Measurements from ENCODE around the gene MYL5. TPM values are rescaled to one million over a fixed set of nuclear protein-coding genes. Genes with fewer than 3 reads are reported as not detected.

MYL5 gene
- total and polyA plus RNA-seq, 2 of the 13 experiments (the other 11 are each of a cell fraction or from before 2014, with no cell fraction given): 6.5 to 16.0 TPM

DNA sequence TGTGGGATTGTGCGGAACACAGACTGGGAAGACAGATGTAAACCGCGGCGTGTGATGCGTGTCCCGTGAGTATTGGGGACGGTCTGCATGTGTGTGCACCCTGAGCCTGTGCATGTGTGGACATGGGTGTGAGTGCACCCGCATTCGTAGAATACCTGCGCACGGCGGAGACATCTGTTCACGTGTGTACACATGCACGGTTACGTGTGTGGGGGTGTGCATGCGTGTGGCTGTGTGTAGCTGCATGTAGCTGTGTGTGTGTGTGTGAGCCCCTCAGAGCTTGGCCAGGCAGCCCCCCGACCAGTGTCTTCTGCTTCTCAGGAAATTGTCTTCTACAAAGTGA, 19.9 kb upstream of the MYL5 start:
- ATAC-seq: no peak
- no peak overlapping the region for H3K4me2 ChIP-seq (ENCODE audit: low read depth, low read length)
- ChIA-PET POLR2A (no interaction called here), CTCF (ENCODE audit: low intra/inter-chr PET ratio, low total read pairs) (no interaction called here)
- no peaks in the 10 kb centered on the region for H4K20me1 ChIP-seq (ENCODE audit: insufficient read depth, low read length)
- no peak for DNase-seq (ENCODE audit: low spot score)
- in situ Hi-C loops (cut with HindIII; ENCODE audit: extremely low pct_ligation_motif_present, low pct_unique_long_range_greater_than_20kb): no loop called here
- BruUV-seq (replicated peaks): no TSS peak
- FAIRE-seq: no peak
- H3K4me1 ChIP-seq (ENCODE audit: insufficient read depth, low read length): peaks cover 64% of the 10 kb centered on the region
- intact Hi-C loops (cut with micrococcal nuclease; ENCODE audit: unreplicated experiment): no loop called here
- H3K9me3 ChIP-seq (ENCODE audit: low read length): no peaks in the 10 kb centered on the region
- no peak overlapping the region for H3K27ac ChIP-seq (ENCODE audit: extremely low read length, insufficient read depth, low read length)
- WGBS (ENCODE audit: low lambda C conversion rate): 87% methylated on average over 11 of the region's 17 CpGs
- H3K79me2 ChIP-seq (ENCODE audit: insufficient read depth, low read length): no peaks in the 10 kb centered on the region
- no peak overlapping the region for H3K4me3 ChIP-seq (replicated peaks in 1 of 3; ENCODE audit: insufficient read depth in 1 of 3, low read depth in 2 of 3, low read length in 3 of 3)
- no peaks in the 10 kb centered on the region for H3K36me3 ChIP-seq (replicated peaks in 1 of 2; ENCODE audit: control insufficient read depth in 1 of 2, insufficient read depth in 2 of 2, low read length in 2 of 2)
- no peak for TF ChIP-seq SYNCRIP (IDR thresholded peaks at IDR 0.05; ENCODE audit: insufficient read depth, low read depth, low read length)
- no peak for TF ChIP-seq XBP1 (CRISPR knock-in tag; IDR thresholded peaks at IDR 0.05)
- TF ChIP-seq, protein P1, sequence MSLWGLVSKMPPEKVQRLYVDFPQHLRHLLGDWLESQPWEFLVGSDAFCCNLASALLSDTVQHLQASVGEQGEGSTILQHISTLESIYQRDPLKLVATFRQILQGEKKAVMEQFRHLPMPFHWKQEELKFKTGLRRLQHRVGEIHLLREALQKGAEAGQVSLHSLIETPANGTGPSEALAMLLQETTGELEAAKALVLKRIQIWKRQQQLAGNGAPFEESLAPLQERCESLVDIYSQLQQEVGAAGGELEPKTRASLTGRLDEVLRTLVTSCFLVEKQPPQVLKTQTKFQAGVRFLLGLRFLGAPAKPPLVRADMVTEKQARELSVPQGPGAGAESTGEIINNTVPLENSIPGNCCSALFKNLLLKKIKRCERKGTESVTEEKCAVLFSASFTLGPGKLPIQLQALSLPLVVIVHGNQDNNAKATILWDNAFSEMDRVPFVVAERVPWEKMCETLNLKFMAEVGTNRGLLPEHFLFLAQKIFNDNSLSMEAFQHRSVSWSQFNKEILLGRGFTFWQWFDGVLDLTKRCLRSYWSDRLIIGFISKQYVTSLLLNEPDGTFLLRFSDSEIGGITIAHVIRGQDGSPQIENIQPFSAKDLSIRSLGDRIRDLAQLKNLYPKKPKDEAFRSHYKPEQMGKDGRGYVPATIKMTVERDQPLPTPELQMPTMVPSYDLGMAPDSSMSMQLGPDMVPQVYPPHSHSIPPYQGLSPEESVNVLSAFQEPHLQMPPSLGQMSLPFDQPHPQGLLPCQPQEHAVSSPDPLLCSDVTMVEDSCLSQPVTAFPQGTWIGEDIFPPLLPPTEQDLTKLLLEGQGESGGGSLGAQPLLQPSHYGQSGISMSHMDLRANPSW (CRISPR knock-in tag; IDR thresholded peaks at IDR 0.05; ENCODE audit: borderline replicate concordance): no peak
- TF ChIP-seq, protein P2, sequence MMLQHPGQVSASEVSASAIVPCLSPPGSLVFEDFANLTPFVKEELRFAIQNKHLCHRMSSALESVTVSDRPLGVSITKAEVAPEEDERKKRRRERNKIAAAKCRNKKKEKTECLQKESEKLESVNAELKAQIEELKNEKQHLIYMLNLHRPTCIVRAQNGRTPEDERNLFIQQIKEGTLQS (CRISPR knock-in tag; IDR thresholded peaks at IDR 0.05): no peak
- TF ChIP-seq, protein P3, sequence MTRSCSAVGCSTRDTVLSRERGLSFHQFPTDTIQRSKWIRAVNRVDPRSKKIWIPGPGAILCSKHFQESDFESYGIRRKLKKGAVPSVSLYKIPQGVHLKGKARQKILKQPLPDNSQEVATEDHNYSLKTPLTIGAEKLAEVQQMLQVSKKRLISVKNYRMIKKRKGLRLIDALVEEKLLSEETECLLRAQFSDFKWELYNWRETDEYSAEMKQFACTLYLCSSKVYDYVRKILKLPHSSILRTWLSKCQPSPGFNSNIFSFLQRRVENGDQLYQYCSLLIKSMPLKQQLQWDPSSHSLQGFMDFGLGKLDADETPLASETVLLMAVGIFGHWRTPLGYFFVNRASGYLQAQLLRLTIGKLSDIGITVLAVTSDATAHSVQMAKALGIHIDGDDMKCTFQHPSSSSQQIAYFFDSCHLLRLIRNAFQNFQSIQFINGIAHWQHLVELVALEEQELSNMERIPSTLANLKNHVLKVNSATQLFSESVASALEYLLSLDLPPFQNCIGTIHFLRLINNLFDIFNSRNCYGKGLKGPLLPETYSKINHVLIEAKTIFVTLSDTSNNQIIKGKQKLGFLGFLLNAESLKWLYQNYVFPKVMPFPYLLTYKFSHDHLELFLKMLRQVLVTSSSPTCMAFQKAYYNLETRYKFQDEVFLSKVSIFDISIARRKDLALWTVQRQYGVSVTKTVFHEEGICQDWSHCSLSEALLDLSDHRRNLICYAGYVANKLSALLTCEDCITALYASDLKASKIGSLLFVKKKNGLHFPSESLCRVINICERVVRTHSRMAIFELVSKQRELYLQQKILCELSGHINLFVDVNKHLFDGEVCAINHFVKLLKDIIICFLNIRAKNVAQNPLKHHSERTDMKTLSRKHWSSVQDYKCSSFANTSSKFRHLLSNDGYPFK (CRISPR knock-in tag; IDR thresholded peaks at IDR 0.05; ENCODE audit: borderline replicate concordance): no peak
- no peak for TF ChIP-seq CCAR2 (optimal IDR thresholded peaks at IDR 0.05; ENCODE audit: low read depth, low read length)
- no peak for TF ChIP-seq GATAD2A (CRISPR knock-in tag; IDR thresholded peaks at IDR 0.05)
- TF ChIP-seq, protein P4, sequence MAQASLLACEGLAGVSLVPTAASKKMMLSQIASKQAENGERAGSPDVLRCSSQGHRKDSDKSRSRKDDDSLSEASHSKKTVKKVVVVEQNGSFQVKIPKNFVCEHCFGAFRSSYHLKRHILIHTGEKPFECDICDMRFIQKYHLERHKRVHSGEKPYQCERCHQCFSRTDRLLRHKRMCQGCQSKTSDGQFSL (CRISPR knock-in tag; IDR thresholded peaks at IDR 0.05): no peak
- no peak for TF ChIP-seq ZNF501 (CRISPR knock-in tag; IDR thresholded peaks at IDR 0.05)
- TF ChIP-seq ZNF496 (CRISPR knock-in tag; IDR thresholded peaks at IDR 0.05; ENCODE audit: insufficient replicate concordance): no peak
- no peak for TF ChIP-seq PAWR (CRISPR knock-in tag; IDR thresholded peaks at IDR 0.05; ENCODE audit: borderline replicate concordance)
- no peak for TF ChIP-seq NR3C1 (CRISPR knock-in tag; IDR thresholded peaks at IDR 0.05)
- no peak for TF ChIP-seq ZNF383 (CRISPR knock-in tag; IDR thresholded peaks at IDR 0.05; ENCODE audit: borderline replicate concordance)
- no peak for TF ChIP-seq HDAC6 (IDR thresholded peaks at IDR 0.05; ENCODE audit: low read depth, low read length)
- TF ChIP-seq AGO2 (optimal IDR thresholded peaks at IDR 0.05; ENCODE audit: low read depth, low read length): no peak
- no peak for TF ChIP-seq TCF7 (IDR thresholded peaks at IDR 0.05; ENCODE audit: low read depth)
- TF ChIP-seq RARG (CRISPR knock-in tag; IDR thresholded peaks at IDR 0.05; ENCODE audit: low read depth): no peak
- no peak for TF ChIP-seq REL (CRISPR knock-in tag; conservative IDR thresholded peaks at IDR 0.05)
- no peak for TF ChIP-seq ZMYM3 (CRISPR knock-in tag; IDR thresholded peaks at IDR 0.05)
- TF ChIP-seq ZNF337 (CRISPR knock-in tag; IDR thresholded peaks at IDR 0.05; ENCODE audit: borderline replicate concordance, low read depth): no peak
- no peak overlapping the region for H3K9ac ChIP-seq (ENCODE audit: insufficient read depth, low read depth, low read length)
- H3K27me3 ChIP-seq (ENCODE audit: control insufficient read depth in 1 of 2, insufficient read depth in 2 of 2, low read length in 2 of 2): peaks cover 14 to 55% of the 10 kb centered on the region in 2 experiments
- H2AFZ ChIP-seq (ENCODE audit: low read length): no peak overlapping the region
